ENCODE data around the gene PAIP2.

PAIP2 gene

GRCh38 chr5:139304391-139305324 lies 37.0 kb upstream of the PAIP2 start:
- no peak for TF ChIP-seq GATA3 (IDR thresholded peaks at IDR 0.05; ENCODE audit: low read depth, low read length)
- no peak for TF ChIP-seq GATA2 (IDR thresholded peaks at IDR 0.05; ENCODE audit: low read depth, low read length)

GRCh38 chr5:139306197-139306596 lies 35.5 kb upstream of the PAIP2 start:
- no peak for TF ChIP-seq GATA2 (IDR thresholded peaks at IDR 0.05; ENCODE audit: low read depth, low read length)
- TF ChIP-seq GATA3 (IDR thresholded peaks at IDR 0.05; ENCODE audit: low read depth, low read length) = no peak

- TF ChIP-seq GATA3 (IDR thresholded peaks at IDR 0.05; ENCODE audit: low read depth, low read length) (no peak), GATA2 (IDR thresholded peaks at IDR 0.05; ENCODE audit: low read depth, low read length) (no peak)
Observed at GRCh38 chr5:139306628-139307379, 34.9 kb upstream of the PAIP2 start.

GRCh38 chr5:139308797-139309196 lies 32.9 kb upstream of the PAIP2 start:
- TF ChIP-seq GATA3 (IDR thresholded peaks at IDR 0.05; ENCODE audit: low read depth, low read length) = no peak
- no peak for TF ChIP-seq GATA2 (IDR thresholded peaks at IDR 0.05; ENCODE audit: low read depth, low read length)

- TF ChIP-seq GATA2 (IDR thresholded peaks at IDR 0.05; ENCODE audit: low read depth, low read length) = no peak
- TF ChIP-seq GATA3 (IDR thresholded peaks at IDR 0.05; ENCODE audit: low read depth, low read length) = no peak
Observed at GRCh38 chr5:139312075-139312474, 29.6 kb upstream of the PAIP2 start.

- TF ChIP-seq GATA2 (IDR thresholded peaks at IDR 0.05; ENCODE audit: low read depth, low read length) (no peak), GATA3 (IDR thresholded peaks at IDR 0.05; ENCODE audit: low read depth, low read length) (no peak)
Observed at GRCh38 chr5:139314276-139314675, 27.4 kb upstream of the PAIP2 start.

- TF ChIP-seq GATA3 (IDR thresholded peaks at IDR 0.05; ENCODE audit: low read depth, low read length) (no peak), GATA2 (IDR thresholded peaks at IDR 0.05; ENCODE audit: low read depth, low read length) (no peak)
Observed at GRCh38 chr5:139315056-139315615, 26.5 kb upstream of the PAIP2 start.

GRCh38 chr5:139335811-139336210 lies 5.8 kb upstream of the PAIP2 start:
- TF ChIP-seq GATA2 (IDR thresholded peaks at IDR 0.05; ENCODE audit: low read depth, low read length) = no peak
- TF ChIP-seq GATA3 (IDR thresholded peaks at IDR 0.05; ENCODE audit: low read depth, low read length) = no peak

GRCh38 chr5:139340051-139340450 lies 1.6 kb upstream of the PAIP2 start:
- no peak for TF ChIP-seq GATA3 (IDR thresholded peaks at IDR 0.05; ENCODE audit: low read depth, low read length)
- no peak for TF ChIP-seq GATA2 (IDR thresholded peaks at IDR 0.05; ENCODE audit: low read depth, low read length)

- TF ChIP-seq GATA3 (IDR thresholded peaks at IDR 0.05; ENCODE audit: low read depth, low read length) (no peak), GATA2 (IDR thresholded peaks at IDR 0.05; ENCODE audit: low read depth, low read length) (no peak)
Observed at GRCh38 chr5:139341187-139341688, 416 bp upstream of the PAIP2 start.

GRCh38 chr5:139342423-139342723 lies 719 bp downstream of the PAIP2 start:
- TF ChIP-seq GATA3 (IDR thresholded peaks at IDR 0.05; ENCODE audit: low read depth, low read length) (no peak), GATA2 (IDR thresholded peaks at IDR 0.05; ENCODE audit: low read depth, low read length) (no peak)

- TF ChIP-seq GATA2 (IDR thresholded peaks at IDR 0.05; ENCODE audit: low read depth, low read length) (no peak), GATA3 (IDR thresholded peaks at IDR 0.05; ENCODE audit: low read depth, low read length) (no peak)
Observed at GRCh38 chr5:139343476-139343875, 1.8 kb downstream of the PAIP2 start.

GRCh38 chr5:139344177-139344576 lies 2.5 kb downstream of the PAIP2 start:
- TF ChIP-seq GATA3 (IDR thresholded peaks at IDR 0.05; ENCODE audit: low read depth, low read length) (no peak), GATA2 (IDR thresholded peaks at IDR 0.05; ENCODE audit: low read depth, low read length) (no peak)

- TF ChIP-seq GATA3 (IDR thresholded peaks at IDR 0.05; ENCODE audit: low read depth, low read length) (no peak), GATA2 (IDR thresholded peaks at IDR 0.05; ENCODE audit: low read depth, low read length) (no peak)
Observed at GRCh38 chr5:139354186-139354585, 12.5 kb downstream of the PAIP2 start.
